ENCODE data around the gene ZNF775. TPM values are rescaled to one million over a fixed set of nuclear protein-coding genes. Genes with fewer than 3 reads are reported as not detected.

Gene ZNF775
- total RNA-seq, 1 donor from 2014 or later, result 8.0 TPM

- H3K27me3 Mint-ChIP-seq, result no peaks in the 10 kb centered on the region
- H3K9me3 Mint-ChIP-seq, result no peaks in the 10 kb centered on the region
- peak overlapping the region; percentile 54 for H3K27ac Mint-ChIP-seq
- ATAC-seq (ENCODE audit: low read depth), result no peak
- H3K4me3 Mint-ChIP-seq, result no peak overlapping the region
- ChIA-PET POLR2A (interaction anchor here (0.8 to 16.5 kb wide), 3 partner anchors 9 to 51 kb away, joined by 4 to 421 read pairs (median 7); partner anchors contain the start of genes ACTR3C and LRRC61), CTCF (no interaction called here)
- peaks cover 46% of the 10 kb centered on the region for H3K36me3 Mint-ChIP-seq (ENCODE audit: low read depth)
- TF ChIP-seq, protein P1, sequence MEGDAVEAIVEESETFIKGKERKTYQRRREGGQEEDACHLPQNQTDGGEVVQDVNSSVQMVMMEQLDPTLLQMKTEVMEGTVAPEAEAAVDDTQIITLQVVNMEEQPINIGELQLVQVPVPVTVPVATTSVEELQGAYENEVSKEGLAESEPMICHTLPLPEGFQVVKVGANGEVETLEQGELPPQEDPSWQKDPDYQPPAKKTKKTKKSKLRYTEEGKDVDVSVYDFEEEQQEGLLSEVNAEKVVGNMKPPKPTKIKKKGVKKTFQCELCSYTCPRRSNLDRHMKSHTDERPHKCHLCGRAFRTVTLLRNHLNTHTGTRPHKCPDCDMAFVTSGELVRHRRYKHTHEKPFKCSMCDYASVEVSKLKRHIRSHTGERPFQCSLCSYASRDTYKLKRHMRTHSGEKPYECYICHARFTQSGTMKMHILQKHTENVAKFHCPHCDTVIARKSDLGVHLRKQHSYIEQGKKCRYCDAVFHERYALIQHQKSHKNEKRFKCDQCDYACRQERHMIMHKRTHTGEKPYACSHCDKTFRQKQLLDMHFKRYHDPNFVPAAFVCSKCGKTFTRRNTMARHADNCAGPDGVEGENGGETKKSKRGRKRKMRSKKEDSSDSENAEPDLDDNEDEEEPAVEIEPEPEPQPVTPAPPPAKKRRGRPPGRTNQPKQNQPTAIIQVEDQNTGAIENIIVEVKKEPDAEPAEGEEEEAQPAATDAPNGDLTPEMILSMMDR (IDR thresholded peaks at IDR 0.05), result no peak
- H3K4me1 Mint-ChIP-seq, result peaks cover 76% of the 10 kb centered on the region
- intact Hi-C loops (cut with micrococcal nuclease), result no loop called here
- DNase-seq, result no peak
Measured at GRCh38 chr7:150374026-150374425, 5.1 kb upstream of the ZNF775 start.

- no peak for DNase-seq
- POLR2A ChIA-PET, result interaction anchor here (0.8 to 16.5 kb wide), 3 partner anchors 9 to 51 kb away, joined by 4 to 421 read pairs (median 7); partner anchors contain the start of genes ACTR3C and LRRC61
- H3K27ac Mint-ChIP-seq, result peak overlapping the region; percentile 41
Measured at GRCh38 chr7:150374472-150374871, 4.7 kb upstream of the ZNF775 start.

GRCh38 chr7:150375662-150376521 is 3.2 kb upstream of the ZNF775 start:
- no peak for DNase-seq
- CTCF ChIA-PET, result interaction anchor here (0.7 kb wide), 1 partner anchor 27 kb away, joined by 3 read pairs; no protein-coding TSS in a partner anchor
- no peak for ATAC-seq (ENCODE audit: low read depth)
- Mint-ChIP-seq H3K36me3 (ENCODE audit: low read depth) (peaks cover 34% of the 10 kb centered on the region), H3K9me3 (no peaks in the 10 kb centered on the region), H3K27ac (peak overlapping the region; percentile 74), H3K27me3 (no peaks in the 10 kb centered on the region), H3K4me3 (peak overlapping the region; percentile 5), H3K4me1 (peaks cover 72% of the 10 kb centered on the region)
- POLR2A ChIA-PET, result interaction anchor here (0.6 to 16.5 kb wide), 3 partner anchors 9 to 1752 kb away, joined by 4 to 421 read pairs (median 5); a partner anchor contains a TSS
- TF ChIP-seq, protein P1 (IDR thresholded peaks at IDR 0.05), result no peak
- intact Hi-C loops (cut with micrococcal nuclease), result loop anchor here (5.0 kb wide), 2 partner anchors 604 to 651 kb away; partner anchors contain the start of genes ABCB8 and ZNF467

More at GRCh38 chr7:150374472-150374871, 4.7 kb upstream of the ZNF775 start:
- no peaks in the 10 kb centered on the region for H3K27me3 Mint-ChIP-seq
- H3K4me1 Mint-ChIP-seq, result peaks cover 72% of the 10 kb centered on the region
- intact Hi-C loops (cut with micrococcal nuclease), result no loop called here
- peaks cover 42% of the 10 kb centered on the region for H3K36me3 Mint-ChIP-seq (ENCODE audit: low read depth)
- CTCF ChIA-PET, result no interaction called here
- ATAC-seq (ENCODE audit: low read depth), result no peak
- TF ChIP-seq, protein P1 (IDR thresholded peaks at IDR 0.05), result no peak
- no peaks in the 10 kb centered on the region for H3K9me3 Mint-ChIP-seq
- H3K4me3 Mint-ChIP-seq, result no peak overlapping the region

DNA sequence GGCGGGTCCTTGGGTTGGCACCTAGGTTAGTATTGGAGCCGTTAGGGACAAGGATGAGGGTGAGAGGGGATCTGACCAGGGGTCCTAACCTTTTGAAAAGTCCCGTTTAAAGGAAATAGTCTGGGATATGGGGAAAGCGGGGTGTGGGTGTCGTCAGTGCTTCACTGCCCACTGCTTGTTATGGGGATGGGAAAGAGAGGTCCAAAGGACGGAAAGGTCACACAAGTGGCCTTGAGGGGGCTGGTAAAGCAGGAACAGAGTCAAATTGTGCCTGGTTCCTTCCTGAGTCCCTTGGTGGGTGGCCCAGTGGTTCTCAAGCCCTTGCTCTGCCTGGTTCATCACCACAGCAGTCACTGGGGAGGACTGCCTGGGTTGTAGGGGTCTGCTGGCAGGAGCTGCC is 2.6 kb upstream of the ZNF775 start:
- Mint-ChIP-seq H3K27me3 (no peaks in the 10 kb centered on the region), H3K4me1 (peaks cover 75% of the 10 kb centered on the region), H3K36me3 (ENCODE audit: low read depth) (peaks cover 30% of the 10 kb centered on the region), H3K4me3 (no peak overlapping the region), H3K9me3 (no peaks in the 10 kb centered on the region), H3K27ac (peak overlapping the region; percentile 74)
- no peak for ATAC-seq (ENCODE audit: low read depth)
- DNase-seq, result no peak
- ChIA-PET CTCF (interaction anchor here (1.8 to 2.1 kb wide), 2 partner anchors 9 to 30 kb away, joined by 6 to 9 read pairs; partner anchors contain the start of gene REPIN1), POLR2A (interaction anchor here (1.0 to 16.5 kb wide), 6 partner anchors 9 to 36 kb away, joined by 3 to 421 read pairs (median 100); partner anchors contain the start of gene REPIN1)
- intact Hi-C loops (cut with micrococcal nuclease), result loop anchor here (5.0 kb wide), 2 partner anchors 604 to 651 kb away; partner anchors contain the start of genes ABCB8 and ZNF467
- TF ChIP-seq, protein P1 (IDR thresholded peaks at IDR 0.05), result no peak

Measured in activated B cell treated with CpG ODN at 0.5 μM for 24 hours (primary cell).